22Rv1 (cell line): Measurements from ENCODE around the gene KCNK4.

Experiments
- CTCF ChIP-seq: fragments of 450-650 bp; IDR thresholded peaks from 2 replicates; pipeline ENCODE4 v1.5.1; 2017; ENCODE audit warnings: mild to moderate bottlenecking
- ZFX ChIP-seq: fragments of 450-650 bp; IDR thresholded peaks from 2 replicates; pipeline ENCODE4 v1.6.1; 2017; ENCODE audit warnings: antibody characterized with exemption, borderline replicate concordance

- TF ChIP-seq CTCF (no peak), ZFX (no peak)
These were observed 5.0 kb upstream of the KCNK4 start for GRCh38 chr11:64285885-64286800.
